Measurements from ENCODE around the gene PPIE. TPM values are rescaled to one million over a fixed set of nuclear protein-coding genes. Genes with fewer than 3 reads are reported as not detected.

The PPIE gene
- total and polyA plus RNA-seq, 2 donors (not counting 1 experiment from before 2014, with no cell fraction given), result 68.6 to 78.3 TPM

GRCh38 chr1:39754026-39754570 lies 15.4 kb downstream of the PPIE start:
- no peak overlapping the region for H3K27ac ChIP-seq (ENCODE audit: low read length in 2 of 2)
- H3K9me3 ChIP-seq (ENCODE audit: control extremely low read depth in 1 of 3, control insufficient read depth in 2 of 3, insufficient read depth in 1 of 3, low read length in 2 of 3), result no peaks in the 10 kb centered on the region
- H3K4me3 Mint-ChIP-seq, result no peak overlapping the region
- no peaks in the 10 kb centered on the region for H3K27me3 Mint-ChIP-seq
- ATAC-seq (ENCODE audit: low read depth) (no peak), DNase-seq (no peak)
- no CpG with 5 or more reads among the region's 2 CpGs for WGBS (ENCODE audit: insufficient coverage)
- H4K20me1 ChIP-seq (ENCODE audit: control insufficient read depth, insufficient read depth, low read length, poor library complexity, severe bottlenecking), result peaks cover 3% of the 10 kb centered on the region
- H3K79me2 ChIP-seq (ENCODE audit: control insufficient read depth, insufficient read depth, low read length), result no peaks in the 10 kb centered on the region
- no peaks in the 10 kb centered on the region for H3K9me3 Mint-ChIP-seq (ENCODE audit: insufficient read depth)
- no peak for TF ChIP-seq EZH2 (IDR thresholded peaks at IDR 0.05; ENCODE audit: borderline replicate concordance, insufficient read depth, low read depth, low read length, poor library complexity, severe bottlenecking)
- TF ChIP-seq CTCF (IDR thresholded peaks at IDR 0.05), result no peak
- intact Hi-C loops (cut with micrococcal nuclease), result no loop called here
- CTCF ChIA-PET, result interaction anchor here (1.0 kb wide), 1 partner anchor 63 kb away, joined by 3 read pairs; no protein-coding TSS in a partner anchor
- no peaks in the 10 kb centered on the region for H3K4me1 ChIP-seq (ENCODE audit: control insufficient read depth in 2 of 2, insufficient read depth in 2 of 2, low read length in 2 of 2)
- H3K4me2 ChIP-seq (replicated peaks; ENCODE audit: low read depth, low read length, poor library complexity, severe bottlenecking), result no peak overlapping the region
- no peak overlapping the region for H3K4me3 ChIP-seq (ENCODE audit: control extremely low read depth in 1 of 5, extremely low read depth in 1 of 5, insufficient read depth in 1 of 5, low read depth in 2 of 5, low read length in 4 of 5)
- no peak overlapping the region for H3K27ac Mint-ChIP-seq
- no peaks in the 10 kb centered on the region for H3K4me1 Mint-ChIP-seq
- H3K36me3 ChIP-seq (replicated peaks in 1 of 2; ENCODE audit: control extremely low read depth in 1 of 2, control insufficient read depth in 1 of 2, extremely low read depth in 1 of 2, insufficient read depth in 2 of 2, low read length in 1 of 2), result peaks cover 5 to 86% of the 10 kb centered on the region in 2 experiments
- no peak overlapping the region for H3K9ac ChIP-seq (ENCODE audit: low read length)
- POLR2A ChIA-PET, result no interaction called here
- H2AFZ ChIP-seq (ENCODE audit: insufficient read depth, low read depth, low read length, poor library complexity, severe bottlenecking), result no peak overlapping the region
- no peaks in the 10 kb centered on the region for H3K27me3 ChIP-seq (replicated peaks in 1 of 4; ENCODE audit: control extremely low read depth in 1 of 4, control insufficient read depth in 3 of 4, insufficient read depth in 4 of 4, low read length in 3 of 4)

- Histone ChIP-seq H2AFZ (ENCODE audit: insufficient read depth, low read depth, low read length, poor library complexity, severe bottlenecking) (no peak overlapping the region), H3K79me2 (ENCODE audit: control insufficient read depth, insufficient read depth, low read length) (no peaks in the 10 kb centered on the region), H4K20me1 (ENCODE audit: control insufficient read depth, insufficient read depth, low read length, poor library complexity, severe bottlenecking) (no peaks in the 10 kb centered on the region), H3K27ac (ENCODE audit: low read length in 2 of 2) (no peak overlapping the region), H3K9ac (ENCODE audit: low read length) (no peak overlapping the region), H3K4me1 (ENCODE audit: control insufficient read depth in 2 of 2, insufficient read depth in 2 of 2, low read length in 2 of 2) (no peaks in the 10 kb centered on the region), H3K27me3 (replicated peaks in 1 of 4; ENCODE audit: control extremely low read depth in 1 of 4, control insufficient read depth in 3 of 4, insufficient read depth in 4 of 4, low read length in 3 of 4) (no peaks in the 10 kb centered on the region), H3K36me3 (replicated peaks in 1 of 2; ENCODE audit: control extremely low read depth in 1 of 2, control insufficient read depth in 1 of 2, extremely low read depth in 1 of 2, insufficient read depth in 2 of 2, low read length in 1 of 2) (peaks cover 7 to 83% of the 10 kb centered on the region in 2 experiments), H3K4me2 (replicated peaks; ENCODE audit: low read depth, low read length, poor library complexity, severe bottlenecking) (no peak overlapping the region), H3K4me3 (ENCODE audit: control extremely low read depth in 1 of 5, extremely low read depth in 1 of 5, insufficient read depth in 1 of 5, low read depth in 2 of 5, low read length in 4 of 5) (no peak overlapping the region), H3K9me3 (ENCODE audit: control extremely low read depth in 1 of 3, control insufficient read depth in 2 of 3, insufficient read depth in 1 of 3, low read length in 2 of 3) (no peaks in the 10 kb centered on the region)
- no peak overlapping the region for H3K4me3 Mint-ChIP-seq
- no peaks in the 10 kb centered on the region for H3K4me1 Mint-ChIP-seq
- ChIA-PET POLR2A (no interaction called here), CTCF (no interaction called here)
- intact Hi-C loops (cut with micrococcal nuclease), result no loop called here
- no peaks in the 10 kb centered on the region for H3K27me3 Mint-ChIP-seq
- DNase-seq (no peak), ATAC-seq (ENCODE audit: low read depth) (no peak)
- H3K27ac Mint-ChIP-seq, result no peak overlapping the region
- no peaks in the 10 kb centered on the region for H3K9me3 Mint-ChIP-seq (ENCODE audit: insufficient read depth)
- TF ChIP-seq EZH2 (IDR thresholded peaks at IDR 0.05; ENCODE audit: borderline replicate concordance, insufficient read depth, low read depth, low read length, poor library complexity, severe bottlenecking) (no peak), CTCF (IDR thresholded peaks at IDR 0.05) (no peak)
- WGBS (ENCODE audit: insufficient coverage), result 93% methylated on average over 2 of the region's 2 CpGs
These were observed 16.3 kb downstream of the PPIE start for GRCh38 chr1:39754906-39755504.

All from B cell (primary cell).